ENCODE results near the gene GPR108. TPM values are rescaled to one million over a fixed set of nuclear protein-coding genes. Genes with fewer than 3 reads are reported as not detected.
A peak's percentile ranks its signal among the peaks of the same experiment; 100 is the strongest.
"Not testable (repeated sequence)": the region's sequence is repeated elsewhere in the genome, so short reads cannot be mapped to it uniquely, and the experiment has no call there.

GPR108 gene
- polyA plus RNA-seq, 3 donors = 90.9 to 147 (median 129) TPM

GRCh38 chr19:6766357-6767080 lies 29.1 kb upstream of the GPR108 start:
- H3K9me3 Mint-ChIP-seq = peaks cover 0 to 4% (median 1%) of the 10 kb centered on the region in 7 donors
- peaks cover 0 to 13% of the 10 kb centered on the region in 2 donors for H3K27me3 ChIP-seq (ENCODE audit: control insufficient read depth in 2 of 2, insufficient read depth in 2 of 2, low read length in 2 of 2)
- peak overlapping the region in 1 of 3 experiments; percentile 74 for H3K4me3 ChIP-seq (replicated peaks in 1 of 3; ENCODE audit: low read depth in 2 of 3, low read length in 3 of 3)
- H3K9ac ChIP-seq (ENCODE audit: insufficient read depth, low read length, poor library complexity, severe bottlenecking) = no peak overlapping the region
- H3K27me3 Mint-ChIP-seq (ENCODE audit: low read depth in 3 of 3) = peaks cover 12 to 17% (median 15%) of the 10 kb centered on the region in 3 donors
- 71% methylated on average over 14 of the region's 16 CpGs for WGBS (ENCODE audit: insufficient coverage)
- peak overlapping the region; percentile 86 for H3K4me2 ChIP-seq (replicated peaks; ENCODE audit: extremely low read depth, low read length, poor library complexity, severe bottlenecking)
- H3K27ac ChIP-seq (ENCODE audit: low read depth in 1 of 2, low read length in 2 of 2) = no peak overlapping the region
- TF ChIP-seq CTCF (IDR thresholded peaks at IDR 0.05) = no peak
- H3K36me3 ChIP-seq (replicated peaks in 1 of 2; ENCODE audit: control insufficient read depth in 1 of 2, insufficient read depth in 2 of 2, low read length in 2 of 2) = no peaks in the 10 kb centered on the region
- no peaks in the 10 kb centered on the region for H3K9me3 ChIP-seq (replicated peaks in 1 of 2; ENCODE audit: control insufficient read depth in 1 of 2, insufficient read depth in 1 of 2, low read length in 2 of 2)
- no peaks in the 10 kb centered on the region for H3K79me2 ChIP-seq (ENCODE audit: insufficient read depth, low read length)
- intact Hi-C loops (cut with micrococcal nuclease) = loop anchor here (5.0 to 10.0 kb wide), 2 partner anchors 41 to 252 kb away; no protein-coding TSS in a partner anchor
- no peaks in the 10 kb centered on the region for H3K36me3 Mint-ChIP-seq
- DNase-seq = no peak
- peak overlapping the region; percentile 82 to 90 for H3K4me3 Mint-ChIP-seq
- H3K27ac Mint-ChIP-seq = peak overlapping the region in 6 of 7 donors; percentile 14 to 86 (median 78)
- H3K4me1 Mint-ChIP-seq = peaks cover 34% of the 10 kb centered on the region
- H4K20me1 ChIP-seq (ENCODE audit: insufficient read depth, low read length) = no peaks in the 10 kb centered on the region
- peak overlapping the region; percentile 51 for H2AFZ ChIP-seq (ENCODE audit: insufficient read depth, low read depth, low read length, poor library complexity, severe bottlenecking)
- H3K4me1 ChIP-seq (ENCODE audit: control insufficient read depth in 1 of 2, insufficient read depth in 2 of 2, low read length in 2 of 2) = peaks cover 20 to 35% of the 10 kb centered on the region in 2 donors

- no peaks in the 10 kb centered on the region for H3K79me2 ChIP-seq (ENCODE audit: insufficient read depth, low read length)
- H3K36me3 Mint-ChIP-seq = no peaks in the 10 kb centered on the region
- DNase-seq = peak in 1 of 3 donors; percentile 26
- H4K20me1 ChIP-seq (ENCODE audit: insufficient read depth, low read length) = no peaks in the 10 kb centered on the region
- H3K4me1 ChIP-seq (ENCODE audit: control insufficient read depth in 1 of 2, insufficient read depth in 2 of 2, low read length in 2 of 2) = peaks cover 20 to 31% of the 10 kb centered on the region in 2 donors
- no peak overlapping the region for H3K9ac ChIP-seq (ENCODE audit: insufficient read depth, low read length, poor library complexity, severe bottlenecking)
- peaks cover 0 to 7% (median 3%) of the 10 kb centered on the region in 7 donors for H3K9me3 Mint-ChIP-seq
- peaks cover 0 to 4% of the 10 kb centered on the region in 2 donors for H3K9me3 ChIP-seq (replicated peaks in 1 of 2; ENCODE audit: control insufficient read depth in 1 of 2, insufficient read depth in 1 of 2, low read length in 2 of 2)
- H3K27ac ChIP-seq (ENCODE audit: low read depth in 1 of 2, low read length in 2 of 2) = no peak overlapping the region
- H3K27me3 ChIP-seq (ENCODE audit: control insufficient read depth in 2 of 2, insufficient read depth in 2 of 2, low read length in 2 of 2) = peaks cover 0 to 13% of the 10 kb centered on the region in 2 donors
- H2AFZ ChIP-seq (ENCODE audit: insufficient read depth, low read depth, low read length, poor library complexity, severe bottlenecking) = no peak overlapping the region
- H3K27me3 Mint-ChIP-seq (ENCODE audit: low read depth in 3 of 3) = peaks cover 12 to 17% (median 15%) of the 10 kb centered on the region in 3 donors
- no peak for TF ChIP-seq CTCF (IDR thresholded peaks at IDR 0.05)
- no peaks in the 10 kb centered on the region for H3K36me3 ChIP-seq (replicated peaks in 1 of 2; ENCODE audit: control insufficient read depth in 1 of 2, insufficient read depth in 2 of 2, low read length in 2 of 2)
- 63% methylated on average over 7 of the region's 8 CpGs for WGBS (ENCODE audit: insufficient coverage)
- intact Hi-C loops (cut with micrococcal nuclease) = loop anchor here (5.0 to 10.0 kb wide), 2 partner anchors 41 to 251 kb away; no protein-coding TSS in a partner anchor
- H3K4me3 ChIP-seq (replicated peaks in 1 of 3; ENCODE audit: low read depth in 2 of 3, low read length in 3 of 3) = no peak overlapping the region
- H3K27ac Mint-ChIP-seq = peak overlapping the region in 2 of 7 donors; percentile 14 to 78
- H3K4me2 ChIP-seq (replicated peaks; ENCODE audit: extremely low read depth, low read length, poor library complexity, severe bottlenecking) = no peak overlapping the region
- peak overlapping the region in 1 of 2 donors; percentile 61 for H3K4me3 Mint-ChIP-seq
- H3K4me1 Mint-ChIP-seq = peaks cover 31% of the 10 kb centered on the region
Observed at GRCh38 chr19:6765738-6766356, 28.5 kb upstream of the GPR108 start.

- not testable (repeated sequence) for H3K4me3 ChIP-seq (replicated peaks in 1 of 3; ENCODE audit: low read depth in 2 of 3, low read length in 3 of 3); H3K27ac ChIP-seq (ENCODE audit: low read depth in 1 of 2, low read length in 2 of 2); H3K9ac ChIP-seq (ENCODE audit: insufficient read depth, low read length, poor library complexity, severe bottlenecking); H3K4me2 ChIP-seq (replicated peaks; ENCODE audit: extremely low read depth, low read length, poor library complexity, severe bottlenecking); H3K36me3 Mint-ChIP-seq; H3K36me3 ChIP-seq (replicated peaks in 1 of 2; ENCODE audit: control insufficient read depth in 1 of 2, insufficient read depth in 2 of 2, low read length in 2 of 2); H3K79me2 ChIP-seq (ENCODE audit: insufficient read depth, low read length); DNase-seq; H3K9me3 ChIP-seq (replicated peaks in 1 of 2; ENCODE audit: control insufficient read depth in 1 of 2, insufficient read depth in 1 of 2, low read length in 2 of 2); H3K4me3 Mint-ChIP-seq; H2AFZ ChIP-seq (ENCODE audit: insufficient read depth, low read depth, low read length, poor library complexity, severe bottlenecking); H4K20me1 ChIP-seq (ENCODE audit: insufficient read depth, low read length); H3K27ac Mint-ChIP-seq
- H3K27me3 ChIP-seq (ENCODE audit: control insufficient read depth in 2 of 2, insufficient read depth in 2 of 2, low read length in 2 of 2) = peaks cover 0 to 13% of the 10 kb centered on the region in 2 donors
- intact Hi-C loops (cut with micrococcal nuclease) = loop anchor here (10.0 kb wide), 1 partner anchor 248 kb away; no protein-coding TSS in a partner anchor
- peaks cover 12 to 16% (median 12%) of the 10 kb centered on the region in 3 donors for H3K27me3 Mint-ChIP-seq (ENCODE audit: low read depth in 3 of 3)
- peaks cover 14% of the 10 kb centered on the region for H3K4me1 Mint-ChIP-seq
- 92% methylated on average over 5 of the region's 8 CpGs for WGBS (ENCODE audit: insufficient coverage)
- H3K9me3 Mint-ChIP-seq = peaks cover 0 to 11% (median 3%) of the 10 kb centered on the region in 7 donors
- peaks cover 5 to 12% of the 10 kb centered on the region in 2 donors for H3K4me1 ChIP-seq (ENCODE audit: control insufficient read depth in 1 of 2, insufficient read depth in 2 of 2, low read length in 2 of 2)
Observed at GRCh38 chr19:6762253-6762797, 24.9 kb upstream of the GPR108 start.

All from CD14-positive monocyte (primary cell).